Measurements from ENCODE around the gene KCNAB2.

Gene KCNAB2

DNA sequence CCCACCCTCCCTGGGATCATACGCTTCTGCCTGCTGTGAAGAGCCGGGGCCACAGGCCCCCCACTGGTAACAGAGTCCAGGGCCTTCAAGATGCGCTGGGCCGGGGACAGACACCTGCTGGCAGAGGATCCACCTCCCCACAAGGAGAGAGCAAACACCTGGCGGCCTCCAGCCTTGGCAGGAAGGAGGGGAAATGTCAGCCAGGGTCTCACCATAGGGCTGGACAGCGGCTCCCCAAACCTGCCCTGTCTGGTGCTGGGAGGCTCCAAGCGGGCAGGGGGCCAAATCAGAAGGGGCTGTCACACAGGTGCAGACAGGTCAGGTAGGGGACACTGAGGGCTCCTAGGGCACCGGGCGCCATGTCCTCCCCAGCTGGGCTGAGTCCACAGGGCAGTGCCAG, 58.9 kb downstream of the KCNAB2 start:
- no peaks in the 10 kb centered on the region for H3K36me3 ChIP-seq (replicated peaks; ENCODE audit: insufficient read depth, low read length)
- H3F3A ChIP-seq (ENCODE audit: insufficient read depth, low read length) = no peaks in the 10 kb centered on the region; the same call in 1 of the 2 replicates
- H3K27ac ChIP-seq (ENCODE audit: low read length) = no peak overlapping the region
- H3K4me2 ChIP-seq (ENCODE audit: low read depth, low read length) = no peak overlapping the region
- TF ChIP-seq, protein P1, sequence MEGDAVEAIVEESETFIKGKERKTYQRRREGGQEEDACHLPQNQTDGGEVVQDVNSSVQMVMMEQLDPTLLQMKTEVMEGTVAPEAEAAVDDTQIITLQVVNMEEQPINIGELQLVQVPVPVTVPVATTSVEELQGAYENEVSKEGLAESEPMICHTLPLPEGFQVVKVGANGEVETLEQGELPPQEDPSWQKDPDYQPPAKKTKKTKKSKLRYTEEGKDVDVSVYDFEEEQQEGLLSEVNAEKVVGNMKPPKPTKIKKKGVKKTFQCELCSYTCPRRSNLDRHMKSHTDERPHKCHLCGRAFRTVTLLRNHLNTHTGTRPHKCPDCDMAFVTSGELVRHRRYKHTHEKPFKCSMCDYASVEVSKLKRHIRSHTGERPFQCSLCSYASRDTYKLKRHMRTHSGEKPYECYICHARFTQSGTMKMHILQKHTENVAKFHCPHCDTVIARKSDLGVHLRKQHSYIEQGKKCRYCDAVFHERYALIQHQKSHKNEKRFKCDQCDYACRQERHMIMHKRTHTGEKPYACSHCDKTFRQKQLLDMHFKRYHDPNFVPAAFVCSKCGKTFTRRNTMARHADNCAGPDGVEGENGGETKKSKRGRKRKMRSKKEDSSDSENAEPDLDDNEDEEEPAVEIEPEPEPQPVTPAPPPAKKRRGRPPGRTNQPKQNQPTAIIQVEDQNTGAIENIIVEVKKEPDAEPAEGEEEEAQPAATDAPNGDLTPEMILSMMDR (IDR thresholded peaks at IDR 0.05; ENCODE audit: low read length) = no peak
- no peak for TF ChIP-seq EZH2 (optimal IDR thresholded peaks at IDR 0.05; ENCODE audit: low read depth, low read length)
- TF ChIP-seq EZH2phosphoT487 (IDR thresholded peaks at IDR 0.05; ENCODE audit: low read length) = no peak
- H4K20me1 ChIP-seq (ENCODE audit: insufficient read depth, low read length) = no peaks in the 10 kb centered on the region
- H3K4me1 ChIP-seq (ENCODE audit: low read length) = no peaks in the 10 kb centered on the region
- H3K9me2 ChIP-seq (replicated peaks; ENCODE audit: insufficient read depth, low read length) = no peaks in the 10 kb centered on the region
- no peak overlapping the region for H3K4me3 ChIP-seq (ENCODE audit: low read length)
- no peak overlapping the region for H3K9ac ChIP-seq (ENCODE audit: low read length)
- no peaks in the 10 kb centered on the region for H3K79me2 ChIP-seq (ENCODE audit: low read length)
- H2AFZ ChIP-seq (ENCODE audit: low read length) = no peak overlapping the region
- H3K9me3 ChIP-seq (replicated peaks; ENCODE audit: insufficient read depth, low read length) = no peaks in the 10 kb centered on the region
- peaks cover 40% of the 10 kb centered on the region for H3K27me3 ChIP-seq (replicated peaks; ENCODE audit: insufficient read depth, low read length)
- no peak for DNase-seq

DNA sequence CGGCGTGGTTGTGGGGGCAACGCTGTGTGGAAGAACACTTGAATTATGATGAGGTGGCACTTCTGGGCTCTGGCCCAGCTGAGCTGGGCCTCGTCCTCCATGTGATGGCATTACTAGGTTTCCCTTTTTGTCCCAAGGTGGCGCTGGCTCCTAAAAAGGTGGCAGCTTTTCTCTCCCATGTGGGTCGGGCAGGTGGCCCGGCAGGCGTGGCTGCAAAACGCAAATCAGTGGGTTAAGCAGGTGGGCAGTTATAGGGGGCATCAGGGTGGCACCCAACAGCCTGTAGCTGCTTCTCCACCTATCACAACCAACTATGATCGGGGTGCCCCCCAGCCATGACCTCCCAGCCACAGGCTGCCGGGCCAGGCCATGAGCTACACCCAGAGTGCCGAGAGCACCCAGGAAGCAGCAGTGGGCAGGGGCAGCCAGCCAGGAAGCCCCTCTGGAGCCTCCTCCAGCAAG, 59.6 kb downstream of the KCNAB2 start:
- Histone ChIP-seq H3K4me2 (ENCODE audit: low read depth, low read length) (no peak overlapping the region), H3K36me3 (replicated peaks; ENCODE audit: insufficient read depth, low read length) (no peaks in the 10 kb centered on the region), H3K4me1 (ENCODE audit: low read length) (no peaks in the 10 kb centered on the region), H3F3A (ENCODE audit: insufficient read depth, low read length) (no peaks in the 10 kb centered on the region; the same call in 1 of the 2 replicates), H3K9me3 (replicated peaks; ENCODE audit: insufficient read depth, low read length) (no peaks in the 10 kb centered on the region), H3K27ac (ENCODE audit: low read length) (no peak overlapping the region), H3K9ac (ENCODE audit: low read length) (no peak overlapping the region), H2AFZ (ENCODE audit: low read length) (no peak overlapping the region), H3K79me2 (ENCODE audit: low read length) (no peaks in the 10 kb centered on the region), H3K4me3 (ENCODE audit: low read length) (no peak overlapping the region), H3K27me3 (replicated peaks; ENCODE audit: insufficient read depth, low read length) (peaks cover 46% of the 10 kb centered on the region), H3K9me2 (replicated peaks; ENCODE audit: insufficient read depth, low read length) (no peaks in the 10 kb centered on the region), H4K20me1 (ENCODE audit: insufficient read depth, low read length) (no peaks in the 10 kb centered on the region)
- no peak for TF ChIP-seq EZH2phosphoT487 (IDR thresholded peaks at IDR 0.05; ENCODE audit: low read length)
- TF ChIP-seq, protein P1 (IDR thresholded peaks at IDR 0.05; ENCODE audit: low read length) = peak; percentile 19
- TF ChIP-seq EZH2 (optimal IDR thresholded peaks at IDR 0.05; ENCODE audit: low read depth, low read length) = no peak
- peak; percentile 15 for DNase-seq

DNA sequence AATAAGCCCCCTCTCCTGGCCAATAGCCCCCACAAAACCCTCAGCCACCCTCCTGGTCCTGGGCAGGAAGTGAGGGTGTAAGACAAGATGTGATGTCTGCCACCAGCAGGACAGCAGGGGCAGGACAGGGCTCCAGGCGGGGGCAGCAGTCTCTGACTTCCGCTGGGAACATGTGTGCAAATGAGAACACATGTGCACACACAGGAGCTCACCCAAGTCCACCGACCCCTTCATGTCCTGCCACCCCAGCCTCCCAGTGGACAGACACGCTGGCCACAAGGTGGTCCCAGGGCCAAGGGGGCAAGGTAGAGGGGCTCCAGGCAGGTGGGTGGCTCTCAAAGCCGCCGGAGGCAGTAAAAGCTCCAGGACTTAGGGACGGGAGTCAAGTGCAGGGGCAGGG, 60.1 kb downstream of the KCNAB2 start:
- no peak for DNase-seq
- no peak for TF ChIP-seq EZH2 (optimal IDR thresholded peaks at IDR 0.05; ENCODE audit: low read depth, low read length)
- TF ChIP-seq, protein P1 (IDR thresholded peaks at IDR 0.05; ENCODE audit: low read length) = no peak
- TF ChIP-seq EZH2phosphoT487 (IDR thresholded peaks at IDR 0.05; ENCODE audit: low read length) = no peak

More for the DNA sequence above, 60.1 kb downstream of the KCNAB2 start:
- Histone ChIP-seq H4K20me1 (ENCODE audit: insufficient read depth, low read length) (no peaks in the 10 kb centered on the region), H3K27me3 (replicated peaks; ENCODE audit: insufficient read depth, low read length) (peaks cover 52% of the 10 kb centered on the region), H3K4me3 (ENCODE audit: low read length) (no peak overlapping the region), H3K9me3 (replicated peaks; ENCODE audit: insufficient read depth, low read length) (no peaks in the 10 kb centered on the region), H3K9me2 (replicated peaks; ENCODE audit: insufficient read depth, low read length) (no peaks in the 10 kb centered on the region), H3K27ac (ENCODE audit: low read length) (no peak overlapping the region), H3F3A (ENCODE audit: insufficient read depth, low read length) (no peaks in the 10 kb centered on the region; the same call in 1 of the 2 replicates), H3K79me2 (ENCODE audit: low read length) (no peaks in the 10 kb centered on the region), H3K4me2 (ENCODE audit: low read depth, low read length) (no peak overlapping the region), H2AFZ (ENCODE audit: low read length) (no peak overlapping the region), H3K36me3 (replicated peaks; ENCODE audit: insufficient read depth, low read length) (no peaks in the 10 kb centered on the region), H3K4me1 (ENCODE audit: low read length) (no peaks in the 10 kb centered on the region), H3K9ac (ENCODE audit: low read length) (no peak overlapping the region)

Measured in MM.1S (cell line).